A204.1 (cell line): Measurements from ENCODE around the gene TSPEAR.

Experiments used
- FAIRE-seq: peaks from 2 replicates; lab custom pipeline; 2012; peaks lifted over from hg19 to GRCh38; lab: Jason Lieb, UNC

TSPEAR gene

DNA sequence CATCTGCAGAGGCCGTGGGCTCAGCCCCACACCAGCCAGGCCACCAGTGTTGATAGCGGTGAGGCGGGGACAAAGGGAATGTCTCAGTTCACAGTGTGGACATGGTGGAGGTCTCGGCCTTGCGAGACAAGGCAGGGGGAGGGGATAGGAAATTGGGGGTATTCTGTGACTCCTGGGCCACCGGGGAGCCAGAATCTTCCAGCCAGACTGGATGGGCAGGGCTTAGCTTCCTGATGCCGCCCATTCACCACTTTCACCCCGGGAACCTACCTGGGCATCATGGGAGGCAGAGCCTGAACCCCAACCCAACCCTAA is 251.0 kb downstream of the TSPEAR start:
- FAIRE-seq = no peak

DNA sequence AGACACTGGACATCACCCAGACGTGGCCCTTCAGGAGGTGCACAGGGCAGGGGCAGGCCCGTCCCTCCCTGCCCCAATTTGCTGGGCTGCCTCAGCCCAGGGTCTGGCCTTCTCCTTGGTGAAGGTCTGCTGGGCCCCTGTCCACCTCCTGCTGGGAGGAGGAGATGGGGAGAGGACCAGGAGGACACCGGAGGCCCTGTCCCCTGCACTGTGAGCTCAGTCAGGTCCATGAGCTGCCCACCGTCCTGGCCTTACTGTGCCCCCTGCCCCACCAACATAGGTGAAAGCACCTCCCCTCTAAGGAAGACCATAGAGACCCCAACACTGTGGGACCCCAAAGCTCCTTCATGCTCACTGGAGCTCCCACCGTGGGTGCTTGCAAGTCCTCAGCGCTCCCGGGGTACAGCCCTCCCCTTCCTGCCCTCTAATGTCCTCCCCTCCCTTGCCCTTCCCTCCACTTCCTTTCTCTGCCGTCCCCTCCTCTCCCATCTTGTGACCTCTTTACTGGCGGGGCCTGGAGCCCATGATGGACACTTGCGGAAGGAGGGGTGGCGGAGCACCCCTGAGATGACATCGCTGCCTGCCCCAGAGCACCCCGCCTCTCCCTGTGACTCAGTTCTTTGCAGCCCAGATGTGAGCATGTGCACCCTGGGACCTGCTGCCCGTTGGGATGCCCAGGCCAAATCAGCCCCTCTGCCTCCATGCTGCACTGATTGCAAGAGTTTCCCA is 251.5 kb downstream of the TSPEAR start:
- no peak for FAIRE-seq

DNA sequence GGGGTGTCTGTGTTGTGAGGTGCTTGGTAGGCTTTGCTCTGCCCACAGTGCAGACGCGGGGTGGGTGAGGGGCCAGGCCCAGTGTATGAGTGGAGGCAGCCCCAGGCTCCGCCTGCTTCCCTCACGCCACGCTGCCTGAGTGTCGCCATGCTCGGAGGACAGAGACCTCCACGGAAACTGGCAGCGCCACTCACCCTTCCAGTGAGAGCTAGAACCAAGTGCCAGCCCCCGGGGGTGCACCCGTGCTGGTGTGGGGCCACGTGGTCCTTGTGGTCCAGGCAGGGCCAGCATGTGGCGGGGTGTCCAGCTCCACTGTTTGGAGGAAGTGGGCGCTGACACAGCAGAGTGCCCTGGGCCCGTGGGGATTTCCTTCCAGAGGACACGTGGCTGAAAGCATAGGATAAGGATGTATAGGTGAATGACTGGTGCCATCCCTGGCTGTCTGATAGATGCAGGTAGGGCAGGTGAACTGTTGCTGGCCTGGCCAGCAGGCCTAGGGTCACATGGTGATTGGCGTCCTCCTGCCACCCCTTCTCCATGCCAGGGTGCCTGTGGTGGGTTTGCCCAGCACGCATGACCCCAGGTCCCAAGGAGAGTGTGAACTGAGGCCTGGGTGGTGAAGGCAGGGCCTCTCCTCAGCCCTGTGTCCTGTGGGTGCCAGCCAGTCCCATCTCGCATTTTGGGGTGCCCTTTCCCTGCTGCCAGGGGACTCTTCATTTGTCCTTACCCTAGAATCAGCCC is 252.2 kb downstream of the TSPEAR start:
- FAIRE-seq = no peak

DNA sequence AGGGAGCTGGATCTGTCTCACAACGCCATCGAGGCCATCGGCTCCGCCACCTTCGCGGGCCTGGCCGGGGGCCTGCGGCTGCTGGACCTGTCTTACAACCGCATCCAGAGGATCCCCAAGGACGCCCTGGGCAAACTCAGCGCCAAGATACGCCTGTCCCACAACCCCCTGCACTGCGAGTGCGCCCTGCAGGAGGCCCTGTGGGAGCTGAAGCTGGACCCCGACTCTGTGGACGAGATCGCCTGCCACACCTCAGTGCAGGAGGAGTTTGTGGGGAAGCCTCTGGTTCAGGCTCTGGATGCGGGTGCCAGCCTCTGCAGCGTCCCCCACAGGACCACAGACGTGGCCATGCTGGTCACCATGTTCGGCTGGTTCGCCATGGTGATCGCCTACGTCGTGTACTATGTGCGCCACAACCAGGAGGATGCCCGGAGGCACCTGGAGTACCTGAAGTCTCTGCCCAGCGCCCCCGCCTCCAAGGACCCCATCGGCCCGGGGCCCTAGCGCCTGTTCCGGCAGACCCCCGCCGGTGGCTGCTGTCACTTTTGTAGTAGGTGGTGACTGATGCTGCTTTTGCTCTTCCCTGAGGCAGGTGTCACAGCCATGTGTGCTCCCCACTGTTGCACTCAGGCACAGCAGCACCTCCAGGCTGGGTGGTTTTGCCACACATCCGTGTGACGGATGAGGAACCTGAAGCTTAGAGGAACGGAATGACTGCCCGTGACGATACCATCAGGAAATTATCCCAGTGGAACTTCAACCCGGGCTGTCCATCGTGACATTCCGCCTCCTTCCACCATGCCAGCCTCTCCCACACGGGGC is 254.2 kb downstream of the TSPEAR start:
- FAIRE-seq = no peak

DNA sequence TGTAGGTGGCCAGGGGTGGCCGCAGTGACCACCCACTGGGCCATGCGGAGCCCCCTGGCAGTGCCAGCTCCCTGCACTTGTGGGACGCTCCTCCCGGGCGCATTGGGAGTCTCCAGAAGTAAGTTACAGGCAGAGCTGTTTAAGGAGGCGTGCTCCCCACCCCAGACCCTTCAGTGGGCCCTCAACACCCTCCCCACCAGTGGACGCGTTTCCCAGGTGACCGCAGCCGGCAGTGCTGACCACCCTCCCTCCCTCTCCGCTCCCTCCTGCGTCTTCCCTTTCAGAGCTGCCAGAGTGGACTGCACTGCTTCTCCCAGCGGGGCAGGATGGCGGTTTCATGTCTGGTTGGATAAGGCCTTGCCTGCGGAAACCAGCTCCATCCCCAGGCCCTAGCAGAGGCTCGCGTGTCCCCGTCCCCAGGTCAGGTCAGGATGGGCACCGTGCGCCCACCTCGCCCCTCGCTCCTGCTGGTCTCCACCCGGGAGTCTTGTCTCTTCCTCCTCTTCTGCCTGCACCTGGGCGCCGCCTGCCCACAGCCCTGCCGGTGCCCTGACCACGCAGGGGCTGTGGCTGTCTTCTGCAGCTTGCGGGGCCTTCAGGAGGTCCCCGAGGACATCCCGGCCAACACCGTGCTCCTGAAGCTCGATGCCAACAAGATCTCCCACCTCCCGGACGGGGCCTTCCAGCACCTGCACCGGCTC is 255.0 kb downstream of the TSPEAR start:
- no peak for FAIRE-seq

DNA sequence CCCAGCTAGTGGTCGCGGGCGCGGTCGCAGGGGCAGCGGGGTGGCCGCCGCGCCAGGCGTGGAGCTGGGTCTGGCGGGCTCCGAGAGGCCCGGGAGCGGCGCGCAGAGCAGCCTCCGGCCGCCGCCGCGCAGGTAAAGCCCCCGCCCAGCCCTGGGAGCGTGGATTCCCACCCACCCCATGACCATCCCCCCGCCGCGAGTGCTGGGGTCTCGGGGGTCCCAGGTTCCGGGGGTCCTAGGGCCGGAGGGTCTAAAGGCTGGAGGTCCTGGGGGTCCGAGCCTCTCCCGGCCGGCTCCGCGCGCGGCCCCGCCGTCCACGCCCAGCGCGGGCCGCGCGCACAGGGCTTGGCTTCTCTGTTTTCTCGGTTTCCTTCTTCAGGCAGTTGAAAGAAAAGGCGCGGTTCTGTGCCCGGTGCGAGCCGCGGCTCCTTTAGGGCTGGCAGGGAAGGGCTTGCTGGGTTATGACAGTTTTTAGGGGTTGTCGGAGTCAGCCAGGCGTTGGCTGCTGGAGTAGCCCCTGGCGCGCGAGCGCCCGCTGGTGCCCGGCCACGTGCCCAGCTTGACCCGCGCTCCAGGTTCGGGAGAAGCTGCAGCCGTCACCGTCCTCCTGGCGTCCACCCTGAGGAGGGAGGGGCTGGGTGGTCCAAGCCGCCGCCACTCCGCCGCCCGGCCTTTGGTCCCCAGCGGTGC is 255.7 kb downstream of the TSPEAR start:
- FAIRE-seq = no peak

DNA sequence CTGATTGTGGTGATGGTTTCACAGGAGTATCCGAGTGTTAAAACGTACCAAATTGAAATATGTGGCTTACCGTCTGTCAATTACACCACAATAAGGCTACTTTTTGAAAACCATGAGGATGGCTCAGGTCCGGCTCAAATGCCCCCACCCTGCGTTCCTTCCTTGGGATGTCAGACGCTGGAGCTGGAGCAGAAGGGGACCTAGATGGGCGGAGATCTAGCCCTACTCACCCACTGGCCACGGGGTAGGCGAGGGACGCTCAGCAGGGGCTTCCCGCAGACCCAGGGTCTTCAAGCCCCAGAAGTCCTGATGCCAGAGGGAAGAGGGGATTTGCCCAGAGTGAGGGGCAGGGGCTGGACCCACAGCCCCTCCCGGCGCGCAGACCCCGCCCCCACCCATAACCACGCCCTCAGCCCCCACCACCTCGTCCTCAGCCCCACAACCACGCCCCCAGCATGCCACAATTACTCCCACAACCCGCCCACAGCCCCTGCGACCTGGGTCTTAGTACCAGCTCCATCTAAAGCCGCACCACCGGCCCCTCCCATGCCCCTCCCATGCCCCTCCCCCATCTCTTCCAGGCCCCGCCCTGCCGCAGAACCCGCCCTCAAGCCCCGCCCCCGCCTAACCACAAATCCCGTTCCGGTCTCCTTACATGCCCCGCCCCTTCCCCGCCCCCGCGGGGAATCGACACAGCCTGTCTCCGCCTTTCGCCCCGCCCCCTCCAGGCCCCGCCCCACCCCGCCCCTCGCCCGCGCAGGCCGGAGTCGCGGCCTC is 256.4 kb downstream of the TSPEAR start, which contains the start of gene LRRC3:
TSS of gene LRRC3 (plus strand) at position 764 of the 777 bp plus-strand sequence. CDS start 1,135 bp downstream, outside the sequence.
- FAIRE-seq = no peak

DNA sequence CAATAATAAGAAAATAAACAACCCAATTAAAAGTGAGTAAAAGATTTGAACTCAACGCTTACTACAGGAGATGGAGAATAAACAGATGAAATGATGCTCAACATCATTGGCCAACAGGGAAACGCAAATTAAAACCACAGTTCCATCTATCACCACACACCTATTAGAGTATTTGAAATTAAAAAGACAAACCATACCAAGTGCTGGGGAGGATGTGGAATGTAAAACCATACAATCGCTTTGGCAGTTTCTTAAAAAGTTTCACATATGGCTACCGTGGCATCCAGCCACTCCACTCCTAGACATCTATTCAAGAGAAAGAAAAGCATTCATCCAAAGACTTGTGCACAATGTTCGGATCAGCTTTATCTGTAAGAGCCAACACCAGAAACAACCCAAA is 257.3 kb downstream of the TSPEAR start:
- FAIRE-seq = no peak

DNA sequence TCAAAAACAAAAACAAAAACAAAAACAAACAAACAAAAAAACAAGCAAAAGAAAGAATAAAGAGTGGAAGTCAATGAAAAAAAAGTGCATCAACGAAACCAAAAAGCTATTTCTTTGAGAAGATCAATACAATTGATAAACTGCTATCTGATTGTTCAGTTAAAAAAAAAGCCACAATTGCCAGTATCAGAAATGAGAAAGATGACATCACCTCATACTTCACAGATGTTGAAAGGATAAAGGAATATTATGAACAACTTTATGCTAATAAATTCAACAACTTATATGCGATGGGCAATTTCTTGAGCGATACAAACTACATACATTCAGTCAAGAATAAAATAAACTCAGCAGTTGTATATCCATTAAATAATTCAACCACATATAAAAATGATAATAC is 258.3 kb downstream of the TSPEAR start:
- FAIRE-seq = no peak

DNA sequence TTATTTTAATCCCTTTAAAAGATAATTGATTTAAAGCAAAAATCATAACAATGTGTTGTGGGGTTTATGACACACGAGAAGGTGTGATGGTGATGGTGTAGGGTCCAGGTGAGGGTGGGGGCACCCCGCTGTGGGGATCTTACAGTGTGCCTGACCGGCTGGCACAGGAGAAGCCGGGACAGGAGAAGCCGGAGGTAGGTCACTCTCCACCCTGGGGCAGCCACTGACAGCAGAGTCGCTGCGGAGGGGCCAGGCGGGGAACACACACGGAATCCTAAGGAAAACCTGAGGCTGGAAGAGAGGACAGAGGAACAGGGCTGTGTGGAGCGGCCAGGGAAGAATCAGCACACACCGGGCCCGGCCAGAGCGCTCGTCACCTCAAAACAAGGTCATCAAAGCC is 260.4 kb downstream of the TSPEAR start:
- FAIRE-seq = no peak

DNA sequence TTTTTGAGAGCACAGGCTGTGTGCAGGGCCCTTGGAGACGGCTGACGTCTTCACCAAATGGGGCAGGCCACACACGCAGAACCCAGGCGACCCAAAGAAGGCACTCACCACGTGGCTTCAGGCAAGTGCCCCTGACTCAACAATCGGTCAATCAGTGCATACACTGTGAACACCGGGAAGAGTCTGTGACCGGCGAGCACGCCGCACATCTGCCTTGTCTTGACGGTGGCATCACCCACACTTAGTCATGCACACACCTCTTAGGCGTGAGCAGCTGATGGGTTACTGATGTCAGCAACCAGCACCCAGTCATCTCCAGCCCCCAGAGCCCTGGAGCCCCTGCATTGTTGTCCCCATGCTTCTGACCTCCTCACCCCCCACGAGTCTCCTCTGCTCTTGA is 261.0 kb downstream of the TSPEAR start:
- FAIRE-seq = no peak

DNA sequence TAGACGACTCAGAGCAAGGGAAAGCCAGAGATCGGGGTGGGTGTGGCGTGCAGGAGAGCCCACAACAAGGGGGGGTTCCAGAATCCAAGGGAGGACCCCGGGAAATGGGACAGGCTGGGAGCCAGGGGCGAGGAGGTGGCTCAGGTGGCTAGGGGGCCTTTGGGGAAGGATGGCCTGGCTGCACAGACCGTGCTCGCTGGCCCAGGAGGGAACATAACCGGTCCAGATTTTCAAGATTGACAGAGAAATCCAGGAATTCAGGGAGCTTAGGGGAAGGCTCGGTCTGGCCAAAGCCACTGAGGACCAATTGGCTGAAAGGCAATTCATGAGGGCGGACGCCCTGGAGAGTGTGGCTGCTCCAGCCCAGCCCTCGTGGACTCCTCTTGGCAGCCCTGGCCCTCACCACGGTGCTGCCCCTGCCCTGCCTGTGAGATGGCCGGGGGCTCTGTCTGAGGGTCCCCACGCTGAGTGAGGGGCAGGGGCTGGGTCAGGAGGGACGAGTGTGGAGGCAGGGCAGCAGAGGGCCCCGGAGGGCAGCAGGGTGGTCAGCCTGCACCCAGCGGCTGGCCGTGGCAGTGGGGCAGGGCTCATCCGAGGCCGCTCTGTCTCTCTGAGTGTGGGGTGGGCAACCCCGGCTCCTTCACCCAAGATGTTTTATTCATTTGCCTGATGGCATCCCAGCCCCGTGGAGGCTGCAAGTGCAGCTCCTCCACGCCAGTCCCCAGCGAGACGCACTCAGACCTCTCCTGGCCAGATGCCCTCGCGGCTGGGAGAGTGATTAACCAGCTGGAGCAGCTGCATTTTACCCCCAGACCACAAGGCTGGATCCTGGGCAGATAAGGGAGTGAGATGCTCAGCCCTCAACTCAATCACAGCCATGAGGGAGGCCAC is 261.7 kb downstream of the TSPEAR start:
- FAIRE-seq = no peak

DNA sequence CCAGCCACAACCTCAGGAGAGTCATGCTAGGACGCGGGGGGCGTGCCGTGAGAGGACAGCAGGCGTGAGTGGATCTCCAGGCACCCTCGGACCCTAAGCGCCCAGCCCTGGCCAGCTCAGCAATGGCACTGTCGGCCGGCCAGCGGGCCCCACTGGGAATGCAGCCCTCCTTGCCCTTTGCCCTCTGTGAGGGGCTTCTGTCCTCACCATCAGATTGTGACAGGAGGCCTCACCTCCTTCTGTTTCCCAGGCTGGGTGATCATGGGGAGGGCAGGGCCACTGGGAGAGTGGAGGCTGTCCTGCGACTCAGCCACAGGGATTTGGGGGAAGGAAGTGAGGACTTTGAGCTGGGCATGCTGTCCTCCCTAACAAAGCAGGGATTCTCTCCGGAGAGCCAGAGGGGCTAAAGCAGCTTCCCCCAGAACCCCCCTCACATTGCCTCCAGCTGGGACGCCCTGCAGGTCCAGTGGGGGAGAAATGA is 262.7 kb downstream of the TSPEAR start:
- FAIRE-seq = no peak
